Osteoblast (primary cell): ENCODE measurements around the gene ZCWPW2. TPM values are rescaled to one million over a fixed set of nuclear protein-coding genes. Genes with fewer than 3 reads are reported as not detected.

Source experiments
- DNase-seq: peaks from one replicate; pipeline ENCODE4 v3.0.0; 2011; ENCODE audit warnings: low spot score, mixed read lengths; ENCODE audit not compliant: insufficient read length; ENCODE audit errors: missing footprints
- H2AFZ ChIP-seq: 2 replicates; pipeline ENCODE4 v1.6.0; 2011; ENCODE audit warnings: mild to moderate bottlenecking, low read length
- H3K27ac ChIP-seq: 2 replicates; pipeline ENCODE4 v1.5.1; 2011; ENCODE audit warnings: mild to moderate bottlenecking, low read depth, low read length, moderate library complexity
- H3K27me3 ChIP-seq: 2 replicates; pipeline ENCODE4 v1.6.0; 2012; ENCODE audit warnings: mild to moderate bottlenecking, control low read depth, inconsistent platforms, low read length, moderate library complexity; ENCODE audit not compliant: insufficient read depth
- H3K36me3 ChIP-seq: 2 replicates; pipeline ENCODE4 v1.5.1; 2011; ENCODE audit warnings: mild to moderate bottlenecking, low read length, control low read depth, moderate library complexity; ENCODE audit not compliant: insufficient read depth
- H3K4me1 ChIP-seq: 2 replicates; pipeline ENCODE4 v1.5.1; 2011; ENCODE audit warnings: mild to moderate bottlenecking, low read length, control low read depth, moderate library complexity; ENCODE audit not compliant: insufficient read depth
- H3K4me2 ChIP-seq: 2 replicates; pipeline ENCODE4 v1.6.0; 2011; ENCODE audit warnings: mild to moderate bottlenecking, low read length; ENCODE audit not compliant: insufficient read depth
- H3K4me3 ChIP-seq: fragments of 200-600 bp; sonication (generic); 3 replicates; pipeline ENCODE4 v1.5.1; 2012; ENCODE audit warnings: mild to moderate bottlenecking, low read length, inconsistent platforms; ENCODE audit not compliant: insufficient read depth
- H3K79me2 ChIP-seq: 2 replicates; pipeline ENCODE4 v1.6.0; 2012; ENCODE audit warnings: mild to moderate bottlenecking, low read length, control low read depth, inconsistent platforms; ENCODE audit not compliant: insufficient read depth
- H3K9me3 ChIP-seq: 2 replicates; pipeline ENCODE4 v1.5.1; 2011; ENCODE audit warnings: low read depth, low read length, control low read depth
- H4K20me1 ChIP-seq: 2 replicates; pipeline ENCODE4 v1.6.0; 2012; ENCODE audit warnings: mild to moderate bottlenecking, low read length, control low read depth; ENCODE audit not compliant: insufficient read depth
- total RNA-seq: library from RNA; depleted of rRNA; stranded (reverse); fragments of >200 nt; gene quantifications from 2 replicates; pipeline ENCODE4 v1.2.3, GENCODE V29; 2012
- TF ChIP-seq, protein P1 (sequence below): IDR thresholded peaks from 2 replicates; pipeline ENCODE4 v1.5.1; 2011; ENCODE audit warnings: mild to moderate bottlenecking, low read depth, low read length, moderate library complexity; ENCODE audit errors: extremely low read depth

ZCWPW2 gene
- total RNA-seq, 1 donor: 0.36 TPM

- no peak overlapping the region for H2AFZ ChIP-seq
- H3K27me3 ChIP-seq: peaks cover 42% of the 10 kb centered on the region
- TF ChIP-seq, protein P1, sequence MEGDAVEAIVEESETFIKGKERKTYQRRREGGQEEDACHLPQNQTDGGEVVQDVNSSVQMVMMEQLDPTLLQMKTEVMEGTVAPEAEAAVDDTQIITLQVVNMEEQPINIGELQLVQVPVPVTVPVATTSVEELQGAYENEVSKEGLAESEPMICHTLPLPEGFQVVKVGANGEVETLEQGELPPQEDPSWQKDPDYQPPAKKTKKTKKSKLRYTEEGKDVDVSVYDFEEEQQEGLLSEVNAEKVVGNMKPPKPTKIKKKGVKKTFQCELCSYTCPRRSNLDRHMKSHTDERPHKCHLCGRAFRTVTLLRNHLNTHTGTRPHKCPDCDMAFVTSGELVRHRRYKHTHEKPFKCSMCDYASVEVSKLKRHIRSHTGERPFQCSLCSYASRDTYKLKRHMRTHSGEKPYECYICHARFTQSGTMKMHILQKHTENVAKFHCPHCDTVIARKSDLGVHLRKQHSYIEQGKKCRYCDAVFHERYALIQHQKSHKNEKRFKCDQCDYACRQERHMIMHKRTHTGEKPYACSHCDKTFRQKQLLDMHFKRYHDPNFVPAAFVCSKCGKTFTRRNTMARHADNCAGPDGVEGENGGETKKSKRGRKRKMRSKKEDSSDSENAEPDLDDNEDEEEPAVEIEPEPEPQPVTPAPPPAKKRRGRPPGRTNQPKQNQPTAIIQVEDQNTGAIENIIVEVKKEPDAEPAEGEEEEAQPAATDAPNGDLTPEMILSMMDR: no peak
Measured at GRCh38 chr3:28574036-28574435, 225.5 kb downstream of the ZCWPW2 start.

DNA sequence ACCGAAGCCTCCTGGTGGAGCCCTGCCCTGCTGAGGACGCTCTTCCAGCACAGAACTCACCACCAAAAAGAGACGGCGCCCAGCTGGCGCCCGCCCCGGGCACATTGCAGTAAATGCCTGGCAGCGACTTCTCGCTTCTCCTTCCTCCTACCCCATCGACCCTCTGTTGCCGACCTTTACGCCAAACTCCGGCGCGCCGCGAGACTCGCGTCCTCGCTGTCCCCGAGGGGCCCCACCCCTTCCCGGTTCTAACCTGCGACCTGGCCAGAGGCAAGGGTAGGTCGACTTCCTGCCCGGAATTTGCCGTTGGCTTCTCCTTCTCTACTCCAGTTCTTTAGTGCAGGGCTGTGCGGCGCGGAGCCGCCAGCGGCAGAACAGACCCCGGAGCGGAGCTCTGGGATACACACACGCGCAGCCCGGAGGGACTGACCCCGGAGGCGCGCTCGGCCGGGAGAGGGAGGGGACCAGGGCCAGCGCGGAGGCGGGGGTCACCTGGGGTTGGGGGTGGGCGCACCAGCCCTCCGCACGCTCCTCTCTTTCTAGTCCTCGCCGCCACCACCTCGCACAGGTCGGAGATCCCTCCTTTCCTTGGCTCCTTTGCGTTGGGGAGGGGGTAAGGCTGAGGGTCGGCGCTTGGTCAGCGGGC, 226.7 kb downstream of the ZCWPW2 start:
- no peaks in the 10 kb centered on the region for H3K79me2 ChIP-seq
- H3K27ac ChIP-seq: no peak overlapping the region
- H3K27me3 ChIP-seq: peaks cover 47% of the 10 kb centered on the region
- H3K4me3 ChIP-seq: peak overlapping the region; percentile 60
- DNase-seq: peak; percentile 60
- TF ChIP-seq, protein P1: no peak
- no peaks in the 10 kb centered on the region for H4K20me1 ChIP-seq
- peaks cover 3% of the 10 kb centered on the region for H3K4me1 ChIP-seq
- H3K4me2 ChIP-seq: peak overlapping the region; percentile 36
- no peak overlapping the region for H2AFZ ChIP-seq
- H3K36me3 ChIP-seq: no peaks in the 10 kb centered on the region
- no peaks in the 10 kb centered on the region for H3K9me3 ChIP-seq

More at GRCh38 chr3:28574036-28574435, 225.5 kb downstream of the ZCWPW2 start:
- Histone ChIP-seq H3K4me1 (peaks cover 3% of the 10 kb centered on the region), H3K4me3 (no peak overlapping the region), H3K79me2 (no peaks in the 10 kb centered on the region), H3K9me3 (no peaks in the 10 kb centered on the region), H3K27ac (no peak overlapping the region), H3K4me2 (no peak overlapping the region), H4K20me1 (no peaks in the 10 kb centered on the region), H3K36me3 (no peaks in the 10 kb centered on the region)
- DNase-seq: peak; percentile 67

Other genes with a start within 250 kb of the ZCWPW2 start
- gene CMC1, start 107.1 kb upstream of the ZCWPW2 start, total RNA-seq: 4.1 and 5.8 TPM in 2 replicates
- gene AZI2, start 103 bp downstream of the ZCWPW2 start, total RNA-seq: 149 and 215 TPM in 2 replicates